Psoas muscle (tissue), 8 donors: ENCODE measurements around the gene PCYOX1L. TPM values are rescaled to one million over a fixed set of nuclear protein-coding genes. Genes with fewer than 3 reads are reported as not detected.

Source experiments
- ATAC-seq, 4 donors: fragments of 200-7000 bp; cut with Tn5 transposase; one replicate each; pipeline ENCODE4 v1.9.1; 2020; ENCODE audit warnings: moderate library complexity in 3 of 4, mild to moderate bottlenecking in 2 of 4
- DNase-seq, 2 donors: peaks; one replicate each; pipeline ENCODE4 v3.0.0-alpha.2; 2020
- H3K27ac ChIP-seq: fragments of 200-600 bp; one replicate; pipeline ENCODE4 v1.8.0; 2022
- H3K27me3 ChIP-seq, 3 donors: fragments of 200-600 bp in 1 of 3; one replicate each; pipeline versions ENCODE4 v1.6.1 to v1.8.0; 2013 to 2022; ENCODE audit warnings: low read length in 2 of 3, mild to moderate bottlenecking in 2 of 3, moderate library complexity in 1 of 3; ENCODE audit not compliant: insufficient read depth in 3 of 3
- H3K36me3 ChIP-seq, 2 donors: fragments of 200-600 bp in 1 of 2; one replicate each; pipeline versions ENCODE4 v1.6.1 to v1.8.0; 2013 to 2022; ENCODE audit warnings: low read depth in 1 of 2, mild to moderate bottlenecking in 1 of 2, moderate library complexity in 1 of 2; ENCODE audit not compliant: insufficient read depth in 1 of 2
- H3K4me1 ChIP-seq: fragments of 200-600 bp; one replicate; pipeline ENCODE4 v1.8.0; 2022
- H3K4me3 ChIP-seq: fragments of 200-600 bp; one replicate; pipeline ENCODE4 v1.8.0; 2022; ENCODE audit warnings: mild to moderate bottlenecking
- H3K9me3 ChIP-seq: fragments of 200-600 bp; one replicate; pipeline ENCODE4 v1.8.0; 2022
- CTCF ChIP-seq: fragments of 200-600 bp; IDR thresholded peaks from one replicate; pipeline ENCODE4 v1.8.0; 2022; ENCODE audit warnings: antibody characterized with exemption
- WGBS, 3 donors: extraction: QIAGEN DNeasy Blood & Tissue Kit; methylation state at CpG; one replicate each; pipeline versions ENCODE4 v1.1.6 to v1.1.7; 2013; 5-methylcytosine and 5-hydroxymethylcytosine counted together
- intact Hi-C, 2 donors: fragments of 100-400 bp; cut with DNase I; formaldehyde crosslinking; loops; one replicate each; pipeline versions ENCODE4 v1.11.0 to v1.14.2; 2022
- polyA plus RNA-seq, 3 donors: library from polyadenylated mRNA; stranded (reverse); fragments of 200-250 nt; gene quantifications; one replicate each; pipeline ENCODE4 v1.2.3, GENCODE V29; 2013
- total RNA-seq, 4 donors: library from RNA; stranded (reverse); fragmentation: NEBNext Ultra II Directional in 2 of 4; extraction: Animal tissue kit (Norgen Biotek cat#: 25700) in 2 of 4; gene quantifications; one replicate each; pipeline versions ENCODE4 v1.2.1 to v1.2.4, GENCODE V29; 2021 to 2023
- donor health status: healthy with polysubstance abuse.
- donor health status: DM: no; HTN: no; CAD: no; lungs with moderate emphysema.
- donor health status: Bipolar disorder and iron deficiency.
- donor health status: healthy.
- donor health status: DM: yes; HTN: yes; CAD: no.
- donor health status: DM: no; HTN: no; CAD: no.
- donor health status: DM: no; HTN: no; CAD: no.
- donor health status: DM: yes; HTN: yes; CAD: no.

The PCYOX1L gene
- total and polyA plus RNA-seq, 7 donors: 0.28 to 2.7 (median 0.70) TPM

GRCh38 chr5:149363936-149364335, 6.1 kb downstream of the PCYOX1L start:
- intact Hi-C loops: no loop called here

DNA sequence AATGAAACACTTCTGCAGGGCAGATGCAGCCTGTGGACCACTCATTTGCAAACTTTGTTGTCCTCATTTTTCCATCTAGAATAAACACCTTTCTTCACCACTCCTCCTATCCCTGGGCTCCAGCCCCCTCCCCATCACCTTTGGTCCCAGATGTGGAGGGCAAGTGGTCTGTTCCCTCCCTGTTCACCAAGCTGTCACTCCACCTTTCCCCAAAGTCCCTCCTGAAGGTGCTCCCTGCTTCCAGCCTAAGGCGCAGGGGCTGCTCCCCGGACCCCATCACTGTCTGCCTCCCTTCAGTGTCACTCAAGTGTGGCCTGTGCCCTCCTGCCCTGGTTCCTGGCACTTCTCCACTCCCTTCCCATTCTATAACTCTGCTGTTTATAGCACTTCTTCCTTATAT, 6.9 kb downstream of the PCYOX1L start:
- H3K9me3 ChIP-seq: no peaks in the 10 kb centered on the region
- DNase-seq: no peak
- ATAC-seq: no peak
- no peak overlapping the region for H3K27ac ChIP-seq
- no peak overlapping the region for H3K4me3 ChIP-seq
- H3K36me3 ChIP-seq: no peaks in the 10 kb centered on the region
- no peak for TF ChIP-seq CTCF
- H3K27me3 ChIP-seq: no peaks in the 10 kb centered on the region
- intact Hi-C loops: loop anchor here in 1 of 2 donors (5.0 kb wide), 1 partner anchor 97 kb away; no protein-coding TSS in a partner anchor
- 88 to 97% (median 90%) methylated on average over 2 of the region's 2 CpGs for WGBS, 3 donors
- no peaks in the 10 kb centered on the region for H3K4me1 ChIP-seq

More at GRCh38 chr5:149363936-149364335, 6.1 kb downstream of the PCYOX1L start:
- 94 to 97% (median 94%) methylated on average over 9 of the region's 9 CpGs for WGBS, 3 donors
- Histone ChIP-seq H3K27ac (no peak overlapping the region), H3K4me1 (no peaks in the 10 kb centered on the region), H3K36me3 (no peaks in the 10 kb centered on the region), H3K9me3 (no peaks in the 10 kb centered on the region), H3K27me3 (no peaks in the 10 kb centered on the region), H3K4me3 (no peak overlapping the region)
- no peak for TF ChIP-seq CTCF
- ATAC-seq (no peak), DNase-seq (no peak)

DNA sequence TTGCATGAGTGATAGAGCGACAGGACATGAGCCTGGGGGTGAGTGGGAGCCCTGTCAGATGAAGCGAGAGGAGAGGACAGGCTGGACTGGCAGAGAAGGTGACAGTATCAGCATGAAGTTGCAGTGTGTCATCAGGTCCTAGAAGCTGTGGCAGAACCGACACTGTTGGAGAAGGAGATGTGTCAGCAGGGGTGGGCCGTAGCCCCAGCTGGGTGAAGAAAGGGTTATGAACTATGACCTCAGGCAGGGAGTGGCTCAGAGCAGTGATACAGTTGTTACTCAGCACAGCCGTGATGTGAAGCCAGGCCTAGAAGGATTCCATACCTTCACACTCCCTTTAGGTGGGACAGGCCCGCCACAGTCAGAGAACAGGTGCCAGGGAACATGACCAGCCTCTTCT, 7.6 kb downstream of the PCYOX1L start:
- intact Hi-C loops: loop anchor here in 1 of 2 donors (5.0 kb wide), 1 partner anchor 98 kb away; no protein-coding TSS in a partner anchor
- H3K36me3 ChIP-seq: no peaks in the 10 kb centered on the region
- H3K4me3 ChIP-seq: no peak overlapping the region
- DNase-seq (no peak), ATAC-seq (no peak)
- TF ChIP-seq CTCF: no peak
- 89 to 96% (median 89%) methylated on average over 6 of the region's 6 CpGs for WGBS, 3 donors
- no peaks in the 10 kb centered on the region for H3K4me1 ChIP-seq
- no peaks in the 10 kb centered on the region for H3K9me3 ChIP-seq
- H3K27me3 ChIP-seq: no peaks in the 10 kb centered on the region
- H3K27ac ChIP-seq: no peak overlapping the region

DNA sequence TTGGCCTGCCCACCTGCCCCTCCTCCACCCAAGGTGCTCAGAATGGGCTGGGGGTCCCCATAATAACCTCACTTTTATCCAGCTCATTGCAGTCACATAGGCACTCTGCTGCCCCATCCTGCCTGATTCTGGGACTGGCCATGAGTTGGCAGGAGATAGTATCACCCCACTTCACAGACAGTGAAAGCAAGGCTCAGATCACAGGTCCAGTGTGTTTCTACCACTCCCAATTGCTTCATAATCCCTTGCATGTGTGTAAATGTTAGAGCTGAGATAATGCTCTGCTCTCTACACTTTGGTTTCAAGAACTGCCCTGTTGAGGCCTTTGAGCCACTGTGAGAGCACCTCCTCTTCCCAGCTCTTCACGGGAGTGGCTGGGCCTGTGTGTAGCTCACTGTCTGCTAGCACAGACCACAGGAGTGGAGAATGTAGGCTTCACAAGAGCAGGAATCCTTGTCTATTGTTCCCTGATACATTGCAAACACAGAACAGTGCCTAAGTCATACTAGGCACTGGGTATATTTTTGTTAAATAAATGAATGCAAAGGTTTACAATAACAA, 8.4 kb downstream of the PCYOX1L start:
- no peak for TF ChIP-seq CTCF
- Histone ChIP-seq H3K36me3 (no peaks in the 10 kb centered on the region), H3K4me3 (no peak overlapping the region), H3K9me3 (no peaks in the 10 kb centered on the region), H3K27ac (no peak overlapping the region), H3K4me1 (peaks cover 6% of the 10 kb centered on the region), H3K27me3 (no peaks in the 10 kb centered on the region)
- DNase-seq: no peak
- 81 to 88% (median 83%) methylated on average over 1 of the region's 1 CpG for WGBS, 3 donors
- intact Hi-C loops: loop anchor here in 1 of 2 donors (5.0 kb wide), 1 partner anchor 99 kb away; no protein-coding TSS in a partner anchor
- no peak for ATAC-seq
